K562 (cell line): ENCODE results near the gene PEAR1. TPM values are rescaled to one million over a fixed set of nuclear protein-coding genes. Genes with fewer than 3 reads are reported as not detected.
A peak's percentile ranks its signal among the peaks of the same experiment; 100 is the strongest.

Experiments used
- ATAC-seq: fragments of 200-7000 bp; cut with Tn5 transposase; 3 replicates; pipeline ENCODE4 v1.9.1; 2020; ENCODE audit warnings: moderate library complexity
- BruUV-seq: library from RNA; stranded (reverse); fragments of 400-500 nt; replicated peaks from 2 replicates; lab custom pipeline; 2021; lab: Mats Ljungman, UMichigan
- CTCF ChIA-PET: fragments of 300-600 bp; formaldehyde crosslinking; extraction: SDS; loops from one replicate; lab custom pipeline; 2021; ENCODE audit warnings: low intra/inter-chr PET ratio; lab: Yijun Ruan, JAX
- POLR2A ChIA-PET: fragments of 300-600, 350-650 bp; sonication (Branson Sonifier 250); formaldehyde crosslinking; extraction: SDS; loops from one replicate; lab custom pipeline; 2021; ENCODE audit warnings: antibody characterized with exemption, inconsistent platforms; lab: Yijun Ruan, JAX
- DNase-seq, 4 experiments: peaks; one replicate each; pipeline versions ENCODE4 v3.0.0 to v3.0.0-alpha.2; 2011 to 2018; ENCODE audit warnings: low spot score in 3 of 4, mixed read lengths in 3 of 4; ENCODE audit errors: extremely low read depth in 1 of 4
- FAIRE-seq: peaks from 2 replicates; lab custom pipeline; 2011; peaks lifted over from hg19 to GRCh38; lab: Jason Lieb, UNC
- H2AFZ ChIP-seq: 2 replicates; pipeline ENCODE4 v1.6.0; 2011; ENCODE audit warnings: low read depth, low read length, control low read depth, inconsistent platforms
- H3K27ac ChIP-seq: fragments of 200-600 bp; 3 replicates; pipeline ENCODE4 v1.8.0; 2011; ENCODE audit warnings: low read depth, mild to moderate bottlenecking, control low read depth, inconsistent platforms, low read length, moderate library complexity, mixed read lengths; ENCODE audit errors: extremely low read depth
- H3K27me3 ChIP-seq, 2 experiments: fragments of 300-600 bp in 1 of 2; 2 replicates in 1 of 2; 3 replicates in 1 of 2; pipeline versions ENCODE4 v1.6.0 to v1.8.0; 2011; ENCODE audit warnings: inconsistent platforms in 2 of 2, low read length in 2 of 2, mild to moderate bottlenecking in 1 of 2, mixed read lengths in 1 of 2, moderate library complexity in 1 of 2; ENCODE audit not compliant: control insufficient read depth in 2 of 2, insufficient read depth in 2 of 2
- H3K36me3 ChIP-seq: fragments of 300-600 bp; 3 replicates; pipeline ENCODE4 v1.8.0; 2011; ENCODE audit warnings: mild to moderate bottlenecking, low read length, inconsistent platforms; ENCODE audit not compliant: control insufficient read depth, insufficient read depth
- H3K4me1 ChIP-seq, 2 experiments: fragments of 200-600 bp in 1 of 2; replicated peaks in 1 of 2; 2 replicates in 1 of 2; 3 replicates in 1 of 2; pipeline versions ENCODE4 v1.5.1 to v1.8.0; 2011; ENCODE audit warnings: inconsistent platforms in 2 of 2, low read length in 2 of 2, mild to moderate bottlenecking in 1 of 2, mixed read lengths in 1 of 2, moderate library complexity in 1 of 2; ENCODE audit not compliant: control insufficient read depth in 2 of 2, insufficient read depth in 2 of 2
- H3K4me2 ChIP-seq: 2 replicates; pipeline ENCODE4 v1.6.1; 2011; ENCODE audit warnings: low read length, control low read depth, inconsistent platforms, mixed read lengths; ENCODE audit not compliant: insufficient read depth
- H3K4me3 ChIP-seq: fragments of 200-600 bp; sonication (generic), shearing (Covaris generic); 2 replicates; pipeline ENCODE4 v1.5.1; 2016; ENCODE audit warnings: control low read depth, inconsistent platforms
- H3K79me2 ChIP-seq: fragments of 200-600 bp; 3 replicates; pipeline ENCODE4 v1.8.0; 2011; ENCODE audit warnings: low read length, inconsistent platforms; ENCODE audit not compliant: control insufficient read depth, insufficient read depth
- H3K9ac ChIP-seq, 2 experiments: 2 replicates each; pipeline versions ENCODE4 v1.6.0 to v1.6.1; 2011; ENCODE audit warnings: low read depth in 2 of 2, low read length in 2 of 2, control low read depth in 1 of 2, inconsistent platforms in 1 of 2, mild to moderate bottlenecking in 1 of 2, mixed read lengths in 1 of 2; ENCODE audit not compliant: insufficient read depth in 1 of 2
- H3K9me1 ChIP-seq: one replicate; pipeline ENCODE4 v1.6.0; 2011; ENCODE audit warnings: inconsistent platforms, mild to moderate bottlenecking, low read length, moderate library complexity; ENCODE audit not compliant: control insufficient read depth, insufficient read depth
- H3K9me3 ChIP-seq: replicated peaks from 2 replicates; pipeline ENCODE4 v1.5.1; 2011; ENCODE audit warnings: low read depth, low read length, inconsistent platforms; ENCODE audit not compliant: control insufficient read depth, insufficient read depth
- H4K20me1 ChIP-seq: replicated peaks from 2 replicates; pipeline ENCODE4 v1.6.1; 2011; ENCODE audit warnings: low read length, inconsistent platforms, mixed read lengths; ENCODE audit not compliant: control insufficient read depth, insufficient read depth
- BHLHE40 ChIP-seq: IDR thresholded peaks from 2 replicates; pipeline ENCODE4 v1.6.1; 2011; ENCODE audit warnings: low read length, improper control_type of control experiment
- FOXK1 ChIP-seq: sonication (generic); formaldehyde crosslinking; IDR thresholded peaks from 2 replicates; pipeline ENCODE4 v1.8.0; 2022; ENCODE audit warnings: missing genetic modification reagents, mild to moderate bottlenecking, borderline replicate concordance
- KDM4B ChIP-seq, 2 experiments: fragments of 450-650 bp in 1 of 2; sonication (generic) in 1 of 2; IDR thresholded peaks; 2 replicates each; pipeline ENCODE4 v1.6.1; 2016 to 2017; ENCODE audit warnings: borderline replicate concordance in 2 of 2, antibody characterized with exemption in 1 of 2, low read depth in 1 of 2, mild to moderate bottlenecking in 1 of 2
- NFE2 ChIP-seq: IDR thresholded peaks from 2 replicates; pipeline ENCODE4 v1.6.1; 2014; ENCODE audit warnings: antibody characterized with exemption, low read depth
- NRF1 ChIP-seq, 2 experiments: fragments of 450-650 bp; IDR thresholded peaks in 1 of 2; conservative IDR thresholded peaks in 1 of 2; 2 replicates each; pipeline ENCODE4 v1.6.1; 2014; ENCODE audit warnings: mild to moderate bottlenecking in 2 of 2
- RBM34 ChIP-seq: fragments of 200-400 bp; formaldehyde crosslinking; IDR thresholded peaks from 2 replicates; pipeline ENCODE4 v1.6.1; 2018; ENCODE audit warnings: low read length, borderline replicate concordance; ENCODE audit not compliant: insufficient read depth
- TEAD4 ChIP-seq, 2 experiments: sonication (generic) in 1 of 2; formaldehyde crosslinking in 1 of 2; IDR thresholded peaks; 2 replicates each; pipeline versions ENCODE4 v1.6.1 to v1.8.0; 2012 to 2022; ENCODE audit warnings: borderline replicate concordance in 1 of 2, inconsistent platforms in 1 of 2, low read length in 1 of 2, mild to moderate bottlenecking in 1 of 2, missing genetic modification reagents in 1 of 2
- WGBS: fragments of 100-300 bp; shearing (Covaris generic); methylation state at CpG from one replicate; pipeline ENCODE4 v1.1.6; 2016; ENCODE audit warnings: low coverage, mixed read lengths; ENCODE audit not compliant: insufficient coverage; ENCODE audit errors: missing lambda C conversion rate; 5-methylcytosine and 5-hydroxymethylcytosine counted together
- in situ Hi-C: fragments of 300-500 bp; cut with MboI; formaldehyde crosslinking; loops from 4 replicates; pipeline ENCODE4 v1.15.0; 2018; ENCODE audit warnings: inconsistent platforms, mixed read lengths
- intact Hi-C: fragments of 100-400 bp; cut with micrococcal nuclease; formaldehyde crosslinking; loops from 2 replicates; pipeline ENCODE4 v1.14.2; 2022
- polyA plus RNA-seq, 8 experiments: library from polyadenylated mRNA; depleted of rRNA in 4 of 8; stranded (reverse) in 5 of 8; unstranded in 3 of 8; fragments of >200 nt; fragmentation: Nextera tagmentation in 2 of 8; fragmentation: Illumina TruSeq in 1 of 8; extraction: Ambion mirVana in 2 of 8; extraction: Trizol in 1 of 8; gene quantifications; 2 replicates each; pipeline versions ENCODE4 v1.2.1 to v1.2.3, GENCODE V29; 2011 to 2014; ENCODE audit warnings: inconsistent platforms in 1 of 8, missing spikeins in 1 of 8
- total RNA-seq, 7 experiments: library from RNA; depleted of rRNA in 6 of 7; stranded (reverse); fragments of >200 nt in 6 of 7; fragmentation: Illumina TruSeq in 2 of 7; extraction: Trizol in 2 of 7; gene quantifications; 2 replicates each; pipeline versions ENCODE4 v1.2.1 to v1.2.3, GENCODE V29; 2011 to 2021; ENCODE audit warnings: low replicate concordance in 1 of 7
- TF ChIP-seq, protein P1 (sequence below): fragments of 450-650 bp; IDR thresholded peaks from 2 replicates; pipeline ENCODE4 v1.6.1; 2016

The PEAR1 gene
- total and polyA plus RNA-seq, 9 of the 15 experiments (the other 6 are each of a cell fraction or from before 2014, with no cell fraction given) = 0.87 to 13.9 (median 6.1) TPM

GRCh38 chr1:156865258-156865657 is 28.3 kb upstream of the PEAR1 start:
- H4K20me1 ChIP-seq = no peaks in the 10 kb centered on the region
- ATAC-seq (no peak), DNase-seq (peak in 1 of 4 experiments; percentile 64), FAIRE-seq (peak; percentile 51)
- ChIA-PET CTCF (no interaction called here), POLR2A (interaction anchor here (0.6 to 1.0 kb wide), 2 partner anchors 9 to 12 kb away, joined by 3 read pairs; no protein-coding TSS in a partner anchor)
- H3K4me1 ChIP-seq = peaks cover 77 to 88% of the 10 kb centered on the region in 2 experiments
- intact Hi-C loops = no loop called here
- H3K4me2 ChIP-seq = peak overlapping the region; percentile 36; the same call in 1 of the 2 replicates
- in situ Hi-C loops = no loop called here
- WGBS = 29% methylated on average over 9 of the region's 9 CpGs
- peak overlapping the region in 1 of 2 experiments; percentile 65; a peak in 2 of 4 replicates for H3K9ac ChIP-seq
- no peaks in the 10 kb centered on the region for H3K27me3 ChIP-seq
- peaks cover 41% of the 10 kb centered on the region; the same call in 2 of the 3 replicates for H3K79me2 ChIP-seq
- no peak overlapping the region; the same call in 2 of the 3 replicates for H3K27ac ChIP-seq
- H3K36me3 ChIP-seq = peaks cover 3% of the 10 kb centered on the region; the same call in 2 of the 3 replicates
- no peak overlapping the region for H3K4me3 ChIP-seq
- no peaks in the 10 kb centered on the region for H3K9me3 ChIP-seq
- TF ChIP-seq KDM4B (IDR thresholded peaks at IDR 0.05; ENCODE audit: borderline replicate concordance in 2 of 2, low read depth in 1 of 2) (no peak), NFE2 (peak; percentile 19; the same call in 1 of the 2 replicates), FOXK1 (CRISPR knock-in tag) (0 out of 2 replicates have a peak, but pooled peaks have one; percentile 35), RBM34 (no peak), TEAD4 (IDR thresholded peaks at IDR 0.05; ENCODE audit: low read length) (no peak), TEAD4 (CRISPR knock-in tag; IDR thresholded peaks at IDR 0.05; ENCODE audit: borderline replicate concordance) (no peak), NRF1 (conservative IDR thresholded peaks at IDR 0.05 in 1 of 2, IDR thresholded peaks at IDR 0.05 in 1 of 2) (peak; percentile 23 to 38; a peak in 2 of 4 replicates), BHLHE40 (peak; percentile 84)
- TF ChIP-seq, protein P1, sequence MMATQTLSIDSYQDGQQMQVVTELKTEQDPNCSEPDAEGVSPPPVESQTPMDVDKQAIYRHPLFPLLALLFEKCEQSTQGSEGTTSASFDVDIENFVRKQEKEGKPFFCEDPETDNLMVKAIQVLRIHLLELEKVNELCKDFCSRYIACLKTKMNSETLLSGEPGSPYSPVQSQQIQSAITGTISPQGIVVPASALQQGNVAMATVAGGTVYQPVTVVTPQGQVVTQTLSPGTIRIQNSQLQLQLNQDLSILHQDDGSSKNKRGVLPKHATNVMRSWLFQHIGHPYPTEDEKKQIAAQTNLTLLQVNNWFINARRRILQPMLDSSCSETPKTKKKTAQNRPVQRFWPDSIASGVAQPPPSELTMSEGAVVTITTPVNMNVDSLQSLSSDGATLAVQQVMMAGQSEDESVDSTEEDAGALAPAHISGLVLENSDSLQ = peak; percentile 21
- no TSS peak for BruUV-seq
- peak overlapping the region; percentile 67; the same call in 1 of the 2 replicates for H2AFZ ChIP-seq
- H3K9me1 ChIP-seq = peaks cover 4% of the 10 kb centered on the region
